ENCODE results near the gene ITPRIP.

DNA sequence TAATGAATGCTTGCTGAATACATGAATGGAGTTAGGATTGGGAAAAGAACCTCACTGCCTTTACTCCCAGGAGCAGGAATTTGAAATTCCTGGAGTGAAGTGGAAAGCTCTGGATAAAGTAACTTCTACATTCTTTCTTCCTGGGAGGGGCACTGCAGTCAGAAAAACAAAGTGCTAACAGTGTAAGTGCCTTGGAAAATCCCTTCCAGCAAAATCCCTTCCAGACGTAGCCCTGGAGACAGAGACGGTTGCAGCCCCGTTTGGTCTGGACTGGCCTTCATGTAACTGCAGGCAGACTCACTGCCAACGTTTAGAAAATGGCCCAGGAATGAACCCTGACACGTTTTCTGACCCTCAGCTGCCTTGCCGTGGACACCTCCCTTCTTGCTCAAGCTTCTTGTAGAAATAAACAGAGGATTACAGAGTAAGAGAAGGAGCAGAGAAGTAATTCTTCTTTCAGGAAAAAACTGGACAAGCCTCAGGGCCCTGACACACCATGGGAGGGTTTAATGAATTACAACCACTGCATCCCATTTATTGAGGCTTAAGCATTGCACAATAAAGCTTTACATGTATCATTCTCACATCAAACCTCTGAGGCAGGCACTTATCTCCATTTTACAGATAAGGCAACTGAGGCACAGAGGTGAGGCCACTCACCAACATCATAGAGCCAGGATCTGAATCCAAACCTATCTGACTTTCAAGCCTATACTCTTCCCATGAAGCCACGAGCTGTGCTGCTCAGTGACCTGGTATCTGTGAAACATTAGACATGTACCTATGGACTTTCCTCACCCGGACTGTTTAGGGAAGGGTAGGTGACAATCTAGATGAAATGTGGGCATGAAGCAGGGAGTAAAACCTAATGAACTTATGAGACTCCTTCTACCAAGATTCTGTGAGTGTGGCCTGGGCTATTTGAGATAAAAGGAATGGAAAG is 7.8 kb downstream of the ITPRIP start:
- TF ChIP-seq, protein P1, sequence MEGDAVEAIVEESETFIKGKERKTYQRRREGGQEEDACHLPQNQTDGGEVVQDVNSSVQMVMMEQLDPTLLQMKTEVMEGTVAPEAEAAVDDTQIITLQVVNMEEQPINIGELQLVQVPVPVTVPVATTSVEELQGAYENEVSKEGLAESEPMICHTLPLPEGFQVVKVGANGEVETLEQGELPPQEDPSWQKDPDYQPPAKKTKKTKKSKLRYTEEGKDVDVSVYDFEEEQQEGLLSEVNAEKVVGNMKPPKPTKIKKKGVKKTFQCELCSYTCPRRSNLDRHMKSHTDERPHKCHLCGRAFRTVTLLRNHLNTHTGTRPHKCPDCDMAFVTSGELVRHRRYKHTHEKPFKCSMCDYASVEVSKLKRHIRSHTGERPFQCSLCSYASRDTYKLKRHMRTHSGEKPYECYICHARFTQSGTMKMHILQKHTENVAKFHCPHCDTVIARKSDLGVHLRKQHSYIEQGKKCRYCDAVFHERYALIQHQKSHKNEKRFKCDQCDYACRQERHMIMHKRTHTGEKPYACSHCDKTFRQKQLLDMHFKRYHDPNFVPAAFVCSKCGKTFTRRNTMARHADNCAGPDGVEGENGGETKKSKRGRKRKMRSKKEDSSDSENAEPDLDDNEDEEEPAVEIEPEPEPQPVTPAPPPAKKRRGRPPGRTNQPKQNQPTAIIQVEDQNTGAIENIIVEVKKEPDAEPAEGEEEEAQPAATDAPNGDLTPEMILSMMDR (IDR thresholded peaks at IDR 0.05): no peak
- TF ChIP-seq POLR2A (IDR thresholded peaks at IDR 0.05): no peak
